DND-41 (cell line): ENCODE data around the gene DYNLT5.
"Not testable (repeated sequence)": the region's sequence is repeated elsewhere in the genome, so short reads cannot be mapped to it uniquely, and the experiment has no call there.

Source experiments
- ATAC-seq: fragments of 200-7000 bp; cut with Tn5 transposase; 3 replicates; pipeline ENCODE4 v1.9.1; 2021; ENCODE audit warnings: low read depth; ENCODE audit not compliant: insufficient read depth
- DNase-seq: peaks from one replicate; pipeline ENCODE4 v3.0.0-alpha.2; 2020
- H2AFZ ChIP-seq: 2 replicates; pipeline ENCODE4 v1.6.0; 2012; ENCODE audit warnings: low read depth, low read length
- H3K27ac ChIP-seq: 2 replicates; pipeline ENCODE4 v1.5.1; 2012; ENCODE audit warnings: low read length, inconsistent platforms
- H3K27me3 ChIP-seq: fragments of 200-600 bp; sonication (generic); 2 replicates; pipeline ENCODE4 v1.6.0; 2012; ENCODE audit warnings: low read length, mild to moderate bottlenecking, inconsistent platforms; ENCODE audit not compliant: insufficient read depth, poor library complexity
- H3K36me3 ChIP-seq: 2 replicates; pipeline ENCODE4 v1.5.1; 2012; ENCODE audit warnings: low read length, inconsistent platforms; ENCODE audit not compliant: insufficient read depth
- H3K4me1 ChIP-seq: 2 replicates; pipeline ENCODE4 v1.5.1; 2012; ENCODE audit warnings: mild to moderate bottlenecking, low read length; ENCODE audit not compliant: insufficient read depth
- H3K4me2 ChIP-seq: 2 replicates; pipeline ENCODE4 v1.6.0; 2012; ENCODE audit warnings: mild to moderate bottlenecking, moderate library complexity, low read length, inconsistent platforms; ENCODE audit not compliant: insufficient read depth
- H3K4me3 ChIP-seq, 2 experiments: fragments of 200-600 bp in 1 of 2; shearing (Covaris generic) in 1 of 2; 2 replicates each; pipeline ENCODE4 v1.5.1; 2012 to 2016; ENCODE audit warnings: inconsistent platforms in 2 of 2, low read length in 2 of 2, mild to moderate bottlenecking in 2 of 2, low read depth in 1 of 2, moderate library complexity in 1 of 2
- H3K79me2 ChIP-seq: 2 replicates; pipeline ENCODE4 v1.6.0; 2012; ENCODE audit warnings: low read length, inconsistent platforms; ENCODE audit not compliant: insufficient read depth
- H3K9ac ChIP-seq: 2 replicates; pipeline ENCODE4 v1.6.0; 2012; ENCODE audit warnings: low read depth, mild to moderate bottlenecking, inconsistent platforms, low read length, moderate library complexity
- H3K9me3 ChIP-seq: 2 replicates; pipeline ENCODE4 v1.5.1; 2012; ENCODE audit warnings: low read length, moderate library complexity, mild to moderate bottlenecking, inconsistent platforms; ENCODE audit not compliant: insufficient read depth, severe bottlenecking
- H4K20me1 ChIP-seq: 2 replicates; pipeline ENCODE4 v1.6.0; 2012; ENCODE audit warnings: low read length; ENCODE audit not compliant: insufficient read depth
- CTCF ChIP-seq: IDR thresholded peaks from 2 replicates; pipeline ENCODE4 v1.5.1; 2012; ENCODE audit warnings: borderline replicate concordance, low read length, moderate library complexity, mild to moderate bottlenecking; ENCODE audit not compliant: poor library complexity, severe bottlenecking; ENCODE audit errors: extremely low read depth
- EZH2 ChIP-seq: IDR thresholded peaks from 3 replicates; pipeline ENCODE4 v1.6.1; 2012; ENCODE audit warnings: borderline replicate concordance, low read depth, mild to moderate bottlenecking, moderate library complexity, low read length, inconsistent platforms; ENCODE audit not compliant: severe bottlenecking

DYNLT5 gene

GRCh38 chr1:66728021-66728420 is 24.2 kb upstream of the DYNLT5 start:
- no peak for ATAC-seq
- H3K27me3 ChIP-seq, result no peaks in the 10 kb centered on the region
- peak overlapping the region; percentile 93 for H3K27ac ChIP-seq
- H3K4me2 ChIP-seq, result no peak overlapping the region
- no peak for DNase-seq
- H4K20me1 ChIP-seq, result no peaks in the 10 kb centered on the region
- TF ChIP-seq EZH2, result no peak
- TF ChIP-seq CTCF, result no peak
- H3K4me3 ChIP-seq, result no peak overlapping the region
- peak overlapping the region; percentile 52; the same call in 1 of the 2 replicates for H3K9ac ChIP-seq
- peaks cover 68% of the 10 kb centered on the region for H3K4me1 ChIP-seq
- no peaks in the 10 kb centered on the region for H3K36me3 ChIP-seq
- no peak overlapping the region for H2AFZ ChIP-seq
- H3K79me2 ChIP-seq, result no peaks in the 10 kb centered on the region
- no peaks in the 10 kb centered on the region for H3K9me3 ChIP-seq

- H2AFZ ChIP-seq, result peak overlapping the region; percentile 22
- H3K9ac ChIP-seq, result peak overlapping the region; percentile 52
- not testable (repeated sequence) for H3K9me3 ChIP-seq, DNase-seq, H3K79me2 ChIP-seq, H3K36me3 ChIP-seq, H4K20me1 ChIP-seq, H3K27me3 ChIP-seq
- H3K4me1 ChIP-seq, result peaks cover 75% of the 10 kb centered on the region
- H3K4me3 ChIP-seq, result peak overlapping the region in 1 of 2 experiments; percentile 20; a peak in 2 of 4 replicates
- H3K4me2 ChIP-seq, result peak overlapping the region; percentile 55
- ATAC-seq, result peak; percentile 27; the same call in 2 of the 3 replicates
- peak overlapping the region; percentile 93 for H3K27ac ChIP-seq
Measured at GRCh38 chr1:66728716-66729115, 23.5 kb upstream of the DYNLT5 start.

GRCh38 chr1:66729119-66729518 is 23.1 kb upstream of the DYNLT5 start:
- H3K9me3 ChIP-seq, result no peaks in the 10 kb centered on the region
- peak overlapping the region; percentile 93 for H3K27ac ChIP-seq
- DNase-seq, result peak; percentile 73

GRCh38 chr1:66729523-66729922 is 22.7 kb upstream of the DYNLT5 start:
- Histone ChIP-seq H3K4me3 (peak overlapping the region in 1 of 2 experiments; percentile 20; a peak in 1 of 4 replicates), H3K79me2 (no peaks in the 10 kb centered on the region), H2AFZ (peak overlapping the region; percentile 48), H3K9me3 (no peaks in the 10 kb centered on the region), H3K27me3 (no peaks in the 10 kb centered on the region), H3K4me2 (peak overlapping the region; percentile 55), H3K36me3 (no peaks in the 10 kb centered on the region), H4K20me1 (no peaks in the 10 kb centered on the region), H3K27ac (peak overlapping the region; percentile 93), H3K9ac (peak overlapping the region; percentile 52), H3K4me1 (peaks cover 77% of the 10 kb centered on the region)
- ATAC-seq (no peak), DNase-seq (no peak)
- TF ChIP-seq EZH2, result no peak
- no peak for TF ChIP-seq CTCF

More at GRCh38 chr1:66729119-66729518, 23.1 kb upstream of the DYNLT5 start:
- Histone ChIP-seq H3K36me3 (no peaks in the 10 kb centered on the region), H3K4me2 (peak overlapping the region; percentile 55), H3K4me1 (peaks cover 77% of the 10 kb centered on the region), H3K9ac (peak overlapping the region; percentile 52), H3K79me2 (no peaks in the 10 kb centered on the region), H2AFZ (peak overlapping the region; percentile 48), H3K4me3 (peak overlapping the region in 1 of 2 experiments; percentile 20; a peak in 2 of 4 replicates), H3K27me3 (no peaks in the 10 kb centered on the region), H4K20me1 (no peaks in the 10 kb centered on the region)
- TF ChIP-seq CTCF, result no peak
- TF ChIP-seq EZH2, result no peak
- peak; percentile 87 for ATAC-seq
